ENCODE results near the gene PTPN13. TPM values are rescaled to one million over a fixed set of nuclear protein-coding genes. Genes with fewer than 3 reads are reported as not detected.

The PTPN13 gene
- total and polyA plus RNA-seq, 4 donors, result 0.36 to 3.2 (median 1.2) TPM

- Histone ChIP-seq H3K9me3 (ENCODE audit: control insufficient read depth in 4 of 4, low read length in 3 of 4) (no peaks in the 10 kb centered on the region), H3K4me1 (ENCODE audit: control insufficient read depth in 4 of 4, insufficient read depth in 4 of 4, low read length in 3 of 4) (no peaks in the 10 kb centered on the region), H3K4me3 (ENCODE audit: low read depth in 1 of 3, low read length in 3 of 3) (no peak overlapping the region), H3K9ac (ENCODE audit: low read depth in 1 of 2, low read length in 2 of 2) (no peak overlapping the region), H3K36me3 (ENCODE audit: control insufficient read depth in 4 of 4, insufficient read depth in 3 of 4, low read depth in 1 of 4, low read length in 3 of 4) (no peaks in the 10 kb centered on the region), H3K27me3 (ENCODE audit: control insufficient read depth in 4 of 4, insufficient read depth in 4 of 4, low read length in 3 of 4) (no peaks in the 10 kb centered on the region), H3K27ac (ENCODE audit: low read depth in 1 of 2, low read length in 2 of 2) (no peak overlapping the region)
- TF ChIP-seq RXRA (IDR thresholded peaks at IDR 0.05) (no peak), GABPA (IDR thresholded peaks at IDR 0.05 in 1 of 2, conservative IDR thresholded peaks at IDR 0.05 in 1 of 2) (no peak), JUND (IDR thresholded peaks at IDR 0.05) (no peak), HNF4A (conservative IDR thresholded peaks at IDR 0.05) (no peak), REST (IDR thresholded peaks at IDR 0.05) (no peak)
- DNase-seq (ENCODE audit: low spot score), result no peak
- WGBS, result 78% methylated on average over 3 of the region's 3 CpGs
Measured at GRCh38 chr4:86825511-86825910, 231.4 kb downstream of the PTPN13 start.

GRCh38 chr4:86831262-86832130, 237.4 kb downstream of the PTPN13 start:
- Histone ChIP-seq H3K4me1 (ENCODE audit: control insufficient read depth in 4 of 4, insufficient read depth in 4 of 4, low read length in 3 of 4) (no peaks in the 10 kb centered on the region), H3K9ac (ENCODE audit: low read depth in 1 of 2, low read length in 2 of 2) (no peak overlapping the region), H3K27me3 (ENCODE audit: control insufficient read depth in 4 of 4, insufficient read depth in 4 of 4, low read length in 3 of 4) (no peaks in the 10 kb centered on the region), H3K9me3 (ENCODE audit: control insufficient read depth in 4 of 4, low read length in 3 of 4) (no peaks in the 10 kb centered on the region), H3K27ac (ENCODE audit: low read depth in 1 of 2, low read length in 2 of 2) (no peak overlapping the region), H3K4me3 (ENCODE audit: low read depth in 1 of 3, low read length in 3 of 3) (no peak overlapping the region), H3K36me3 (ENCODE audit: control insufficient read depth in 4 of 4, insufficient read depth in 3 of 4, low read depth in 1 of 4, low read length in 3 of 4) (peaks cover 0 to 2% (median 0%) of the 10 kb centered on the region in 4 donors)
- TF ChIP-seq HNF4A (conservative IDR thresholded peaks at IDR 0.05), result no peak
- no peak for TF ChIP-seq SP1 (IDR thresholded peaks at IDR 0.05)
- no peak for TF ChIP-seq FOXA1 (IDR thresholded peaks at IDR 0.05)
- TF ChIP-seq MAX (IDR thresholded peaks at IDR 0.05), result no peak
- TF ChIP-seq RXRA (IDR thresholded peaks at IDR 0.05), result no peak
- no peak for TF ChIP-seq JUND (IDR thresholded peaks at IDR 0.05)
- no peak for TF ChIP-seq RAD21 (IDR thresholded peaks at IDR 0.05)
- TF ChIP-seq REST (IDR thresholded peaks at IDR 0.05), result no peak
- TF ChIP-seq HNF4G (IDR thresholded peaks at IDR 0.05), result no peak
- no peak for TF ChIP-seq EGR1 (IDR thresholded peaks at IDR 0.05; ENCODE audit: low read depth in 2 of 2)
- no peak for TF ChIP-seq CTCF (IDR thresholded peaks at IDR 0.05; ENCODE audit: low read depth, low read length, missing input control)
- TF ChIP-seq GABPA (IDR thresholded peaks at IDR 0.05 in 1 of 2, conservative IDR thresholded peaks at IDR 0.05 in 1 of 2), result no peak
- no peak for TF ChIP-seq YY1 (IDR thresholded peaks at IDR 0.05)
- no peak for TF ChIP-seq TAF1 (conservative IDR thresholded peaks at IDR 0.05)
- 90% methylated on average over 5 of the region's 5 CpGs for WGBS
- no peak for DNase-seq (ENCODE audit: low spot score)

All from liver (tissue), 9 donors.